ENCODE measurements around the gene ZNF526. TPM values are rescaled to one million over a fixed set of nuclear protein-coding genes. Genes with fewer than 3 reads are reported as not detected.

The ZNF526 gene
- total and polyA plus RNA-seq, 9 of the 15 experiments (the other 6 are each of a cell fraction or from before 2014, with no cell fraction given) = 1.3 to 17.9 (median 6.2) TPM

GRCh38 chr19:42241279-42241678 lies 21.2 kb downstream of the ZNF526 start:
- Histone ChIP-seq H3K4me1 (replicated peaks in 1 of 2; ENCODE audit: control insufficient read depth in 2 of 2, insufficient read depth in 2 of 2, low read length in 2 of 2) (peaks cover 4 to 16% of the 10 kb centered on the region in 2 experiments; a peak in 4 of 5 replicates), H3K4me3 (peak overlapping the region; percentile 79), H3K9ac (ENCODE audit: insufficient read depth in 1 of 2, low read depth in 2 of 2, low read length in 2 of 2) (peak overlapping the region; percentile 89 to 95), H3K36me3 (ENCODE audit: control insufficient read depth, insufficient read depth, low read length) (peaks cover 36% of the 10 kb centered on the region), H4K20me1 (replicated peaks; ENCODE audit: control insufficient read depth, insufficient read depth, low read length) (no peaks in the 10 kb centered on the region), H3K9me3 (replicated peaks; ENCODE audit: control insufficient read depth, insufficient read depth, low read depth, low read length) (no peaks in the 10 kb centered on the region), H3K27me3 (ENCODE audit: control insufficient read depth in 2 of 2, insufficient read depth in 2 of 2, low read length in 2 of 2) (no peaks in the 10 kb centered on the region), H2AFZ (ENCODE audit: low read depth, low read length) (no peak overlapping the region), H3K79me2 (ENCODE audit: control insufficient read depth, insufficient read depth, low read length) (peaks cover 52% of the 10 kb centered on the region), H3K4me2 (ENCODE audit: insufficient read depth, low read length) (peak overlapping the region; percentile 92), H3K9me1 (ENCODE audit: control insufficient read depth, insufficient read depth, low read length) (no peaks in the 10 kb centered on the region), H3K27ac (ENCODE audit: extremely low read depth, low read depth, low read length) (peak overlapping the region; percentile 84; the same call in 2 of the 3 replicates)
- in situ Hi-C loops (cut with MboI) (no loop called here), intact Hi-C loops (cut with micrococcal nuclease) (loop anchor here (5.0 kb wide), 2 partner anchors 44 to 56 kb away; no protein-coding TSS in a partner anchor)
- ATAC-seq = no peak
- no peak for DNase-seq (ENCODE audit: extremely low read depth in 1 of 4, low spot score in 3 of 4)
- WGBS (ENCODE audit: insufficient coverage, low coverage, missing lambda C conversion rate) = 33% methylated on average over 1 of the region's 3 CpGs
- ChIA-PET CTCF (ENCODE audit: low intra/inter-chr PET ratio) (no interaction called here), POLR2A (interaction anchor here (0.6 to 11.7 kb wide), 5 partner anchors 8 to 381 kb away, joined by 3 to 116 read pairs (median 19); partner anchors contain the start of genes DEDD2, RPS19 and ZNF526)
- no peak for TF ChIP-seq CREBBP (IDR thresholded peaks at IDR 0.05; ENCODE audit: low read depth, low read length)
- no peak for TF ChIP-seq PHF8 (IDR thresholded peaks at IDR 0.05; ENCODE audit: borderline replicate concordance, low read length)
- TF ChIP-seq FOXK1 (CRISPR knock-in tag; IDR thresholded peaks at IDR 0.05; ENCODE audit: borderline replicate concordance) = no peak
- TF ChIP-seq MTA1 (IDR thresholded peaks at IDR 0.05; ENCODE audit: borderline replicate concordance) = no peak
- no peak for TF ChIP-seq TEAD1 (CRISPR knock-in tag; IDR thresholded peaks at IDR 0.05)
- no peak for TF ChIP-seq SAFB2 (IDR thresholded peaks at IDR 0.05; ENCODE audit: borderline replicate concordance, low read depth, low read length, severe bottlenecking)
- TF ChIP-seq PBX2 (CRISPR knock-in tag; IDR thresholded peaks at IDR 0.05; ENCODE audit: low read depth) = no peak
- no peak for TF ChIP-seq PBX2 (tag; conservative IDR thresholded peaks at IDR 0.05; ENCODE audit: low read depth)
- BruUV-seq (replicated peaks) = TSS peak; percentile 67
- no peak for FAIRE-seq

Data from K562 (cell line).